Epithelial cell of proximal tubule (primary cell): ENCODE data around the gene LSM5. TPM values are rescaled to one million over a fixed set of nuclear protein-coding genes. Genes with fewer than 3 reads are reported as not detected.
"Not testable (repeated sequence)": the region's sequence is repeated elsewhere in the genome, so short reads cannot be mapped to it uniquely, and the experiment has no call there.

Experiments used
- DNase-seq: peaks from one replicate; pipeline ENCODE4 v3.0.0-alpha.2; 2011; ENCODE audit warnings: low read depth
- H3K4me3 ChIP-seq: 2 replicates; pipeline ENCODE4 v1.5.1; 2011; ENCODE audit warnings: low read depth, mild to moderate bottlenecking, low read length
- total RNA-seq: library from RNA; depleted of rRNA; stranded (reverse); fragments of >200 nt; gene quantifications from 2 replicates; pipeline ENCODE4 v1.2.3, GENCODE V29; 2015
- TF ChIP-seq, protein P1 (sequence below): conservative IDR thresholded peaks from 2 replicates; pipeline ENCODE4 v1.5.1; 2012; ENCODE audit warnings: low read depth, mild to moderate bottlenecking, low read length

The LSM5 gene
- total RNA-seq, 1 donor from 2014 or later: 41.1 TPM

DNA sequence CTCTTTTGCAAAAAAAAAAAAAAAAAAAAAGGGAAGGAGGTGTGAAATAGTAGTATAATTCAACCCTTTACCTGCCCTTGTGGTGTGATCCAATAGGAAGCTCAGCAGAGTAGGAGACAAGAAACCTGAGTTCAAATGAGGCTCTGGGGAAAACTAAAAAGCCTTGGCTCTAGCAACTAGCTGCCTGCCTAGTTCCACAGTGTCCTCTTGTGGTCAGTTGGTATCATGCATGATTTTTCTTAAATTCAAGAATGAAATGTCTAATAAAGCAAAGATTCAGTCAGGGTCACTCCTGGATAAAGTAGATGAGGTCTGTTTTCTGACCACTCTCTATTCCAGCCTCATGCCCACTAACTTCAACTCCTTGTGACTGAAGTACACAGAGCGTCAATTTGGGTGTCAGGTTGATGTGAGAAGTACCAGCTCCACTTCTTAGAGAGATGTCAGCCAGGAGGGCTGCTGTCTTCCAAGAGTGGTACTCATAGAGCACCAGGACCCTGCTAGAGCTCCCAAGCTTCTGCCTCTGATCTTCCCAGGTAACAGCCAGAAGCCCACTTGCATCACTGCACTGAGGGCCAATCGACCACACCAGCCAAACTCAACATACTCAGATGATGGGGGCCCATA is 10.5 kb downstream of the LSM5 start:
- DNase-seq: no peak
- TF ChIP-seq, protein P1, sequence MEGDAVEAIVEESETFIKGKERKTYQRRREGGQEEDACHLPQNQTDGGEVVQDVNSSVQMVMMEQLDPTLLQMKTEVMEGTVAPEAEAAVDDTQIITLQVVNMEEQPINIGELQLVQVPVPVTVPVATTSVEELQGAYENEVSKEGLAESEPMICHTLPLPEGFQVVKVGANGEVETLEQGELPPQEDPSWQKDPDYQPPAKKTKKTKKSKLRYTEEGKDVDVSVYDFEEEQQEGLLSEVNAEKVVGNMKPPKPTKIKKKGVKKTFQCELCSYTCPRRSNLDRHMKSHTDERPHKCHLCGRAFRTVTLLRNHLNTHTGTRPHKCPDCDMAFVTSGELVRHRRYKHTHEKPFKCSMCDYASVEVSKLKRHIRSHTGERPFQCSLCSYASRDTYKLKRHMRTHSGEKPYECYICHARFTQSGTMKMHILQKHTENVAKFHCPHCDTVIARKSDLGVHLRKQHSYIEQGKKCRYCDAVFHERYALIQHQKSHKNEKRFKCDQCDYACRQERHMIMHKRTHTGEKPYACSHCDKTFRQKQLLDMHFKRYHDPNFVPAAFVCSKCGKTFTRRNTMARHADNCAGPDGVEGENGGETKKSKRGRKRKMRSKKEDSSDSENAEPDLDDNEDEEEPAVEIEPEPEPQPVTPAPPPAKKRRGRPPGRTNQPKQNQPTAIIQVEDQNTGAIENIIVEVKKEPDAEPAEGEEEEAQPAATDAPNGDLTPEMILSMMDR: peak; percentile 98
- no peak overlapping the region for H3K4me3 ChIP-seq

DNA sequence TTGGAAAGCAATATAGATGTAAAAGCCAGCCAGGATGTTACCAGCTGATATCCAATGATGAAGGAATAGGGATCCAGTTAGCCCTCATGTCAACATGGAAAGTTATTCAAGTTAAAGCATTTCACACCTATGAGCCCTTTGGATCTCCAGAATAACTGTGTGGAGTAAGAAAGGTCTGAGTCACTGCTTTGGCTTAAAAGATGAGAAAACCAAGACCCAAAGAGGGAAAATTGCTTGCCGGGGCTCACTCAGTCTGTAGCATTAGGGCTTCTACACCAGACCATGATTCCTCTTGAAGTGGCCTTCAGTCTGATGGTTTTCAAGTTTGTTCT is 12.6 kb downstream of the LSM5 start:
- no peak for DNase-seq
- TF ChIP-seq, protein P1: no peak
- no peak overlapping the region for H3K4me3 ChIP-seq

DNA sequence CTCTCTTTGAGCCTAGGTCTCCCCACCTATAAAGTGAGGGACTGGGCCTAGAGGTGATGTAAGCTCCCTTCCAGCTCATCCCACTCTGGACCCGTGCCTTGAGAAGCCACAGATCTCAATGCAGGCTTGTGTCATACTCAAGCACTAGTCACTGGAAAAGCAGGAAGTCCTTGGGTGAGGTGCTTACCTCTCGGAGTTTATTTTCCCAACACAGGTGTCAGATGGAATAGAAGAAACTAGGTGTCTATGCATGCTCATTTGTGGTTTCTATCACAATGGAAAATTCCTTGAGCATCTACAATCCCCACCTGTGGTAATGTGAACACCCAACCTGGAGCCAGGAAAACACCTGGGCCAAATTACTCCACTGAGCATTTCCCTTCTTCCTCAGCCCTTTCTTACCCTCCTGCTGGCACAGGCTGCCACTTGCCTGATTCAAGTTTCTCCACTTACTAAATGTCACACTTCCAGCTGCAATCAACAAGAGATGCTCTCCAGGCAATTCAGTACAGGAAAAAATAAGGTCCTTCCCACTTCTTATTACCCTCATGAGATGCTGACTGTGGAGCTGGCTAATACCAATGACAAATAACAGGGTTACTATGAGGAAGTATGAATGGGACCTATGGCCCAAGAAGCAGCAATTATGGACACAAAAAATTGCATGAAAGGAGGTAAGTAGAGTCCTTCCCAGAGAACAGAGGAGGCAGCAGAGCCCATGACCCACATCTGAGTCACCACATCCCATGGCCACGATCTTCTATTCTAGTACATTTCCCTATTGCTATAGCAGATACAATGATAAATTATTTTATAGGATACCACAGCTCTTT is 13.1 kb downstream of the LSM5 start:
- DNase-seq: no peak
- H3K4me3 ChIP-seq: no peak overlapping the region
- TF ChIP-seq, protein P1: no peak

DNA sequence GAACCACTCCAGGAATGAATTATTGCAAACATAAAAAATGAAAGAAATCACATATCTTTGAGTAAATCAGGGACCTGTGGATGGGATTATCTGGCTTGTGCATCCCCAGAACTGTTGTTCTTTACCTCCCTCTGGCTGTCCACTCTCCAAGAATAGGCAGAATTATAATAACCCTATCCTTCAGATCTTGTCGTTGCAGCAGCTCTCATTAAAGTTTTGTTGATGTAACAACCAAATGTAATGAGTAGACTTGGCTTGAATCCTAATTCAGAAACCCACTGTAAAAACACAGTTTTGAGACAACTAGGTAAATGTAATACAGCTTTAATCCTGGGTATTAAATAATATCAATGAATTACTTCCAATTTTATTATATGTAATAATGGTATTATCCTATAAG is 16.2 kb downstream of the LSM5 start:
- DNase-seq: no peak
- no peak overlapping the region for H3K4me3 ChIP-seq
- TF ChIP-seq, protein P1: no peak

DNA sequence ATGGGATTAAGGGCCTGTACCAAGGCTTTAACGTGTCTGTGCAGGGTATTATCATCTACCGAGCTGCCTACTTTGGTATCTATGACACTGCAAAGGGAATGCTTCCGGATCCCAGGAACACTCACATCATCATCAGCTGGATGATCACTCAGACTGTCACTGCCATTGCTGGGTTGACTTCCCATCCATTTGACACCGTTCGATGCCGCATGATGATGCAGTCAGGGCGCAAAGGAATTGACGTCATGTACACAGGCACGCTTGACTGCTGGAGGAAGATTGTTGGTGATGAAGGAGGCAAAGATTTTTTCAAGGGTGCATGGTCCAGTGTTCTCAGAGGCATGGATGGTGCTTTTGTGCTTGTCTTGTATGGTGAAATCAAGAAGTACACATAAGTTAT is 18.2 kb downstream of the LSM5 start:
- H3K4me3 ChIP-seq: no peak overlapping the region
- TF ChIP-seq, protein P1: no peak
- no peak for DNase-seq

DNA sequence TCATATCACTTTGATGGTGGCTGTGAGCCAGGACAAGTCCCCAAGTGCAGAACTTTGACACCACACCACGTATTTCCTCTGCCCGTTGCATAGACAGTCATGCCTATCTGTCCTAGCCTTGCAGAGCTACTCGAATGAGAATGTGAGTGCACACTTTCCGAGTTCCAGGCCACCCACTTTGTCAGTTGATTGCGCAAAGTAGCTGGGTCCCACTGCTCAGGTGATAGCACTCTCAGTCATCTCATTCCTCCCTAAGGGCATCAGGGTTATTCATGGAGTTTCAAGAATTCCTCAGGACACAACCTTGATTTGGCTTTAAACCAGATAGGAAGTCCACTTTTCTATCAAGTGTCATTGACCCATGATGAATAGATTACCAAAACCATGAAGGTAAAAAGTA is 19.3 kb downstream of the LSM5 start:
- TF ChIP-seq, protein P1: no peak
- no peak for DNase-seq
- no peak overlapping the region for H3K4me3 ChIP-seq

DNA sequence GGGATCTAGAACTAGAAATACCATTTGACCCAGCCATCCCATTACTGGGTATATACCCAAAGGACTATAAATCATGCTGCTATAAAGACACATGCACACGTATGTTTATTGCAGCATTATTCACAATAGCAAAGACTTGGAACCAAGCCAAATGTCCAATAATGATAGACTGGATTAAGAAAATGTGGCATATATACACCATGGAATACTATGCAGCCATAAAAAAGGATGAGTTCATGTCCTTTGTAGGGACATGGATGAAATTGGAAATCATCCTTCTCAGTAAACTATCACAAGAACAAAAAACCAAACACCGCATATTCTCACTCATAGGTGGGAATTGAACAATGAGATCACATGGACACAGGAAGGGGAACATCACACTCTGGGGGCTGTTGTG is 20.2 kb downstream of the LSM5 start:
- not testable (repeated sequence) for DNase-seq, H3K4me3 ChIP-seq

DNA sequence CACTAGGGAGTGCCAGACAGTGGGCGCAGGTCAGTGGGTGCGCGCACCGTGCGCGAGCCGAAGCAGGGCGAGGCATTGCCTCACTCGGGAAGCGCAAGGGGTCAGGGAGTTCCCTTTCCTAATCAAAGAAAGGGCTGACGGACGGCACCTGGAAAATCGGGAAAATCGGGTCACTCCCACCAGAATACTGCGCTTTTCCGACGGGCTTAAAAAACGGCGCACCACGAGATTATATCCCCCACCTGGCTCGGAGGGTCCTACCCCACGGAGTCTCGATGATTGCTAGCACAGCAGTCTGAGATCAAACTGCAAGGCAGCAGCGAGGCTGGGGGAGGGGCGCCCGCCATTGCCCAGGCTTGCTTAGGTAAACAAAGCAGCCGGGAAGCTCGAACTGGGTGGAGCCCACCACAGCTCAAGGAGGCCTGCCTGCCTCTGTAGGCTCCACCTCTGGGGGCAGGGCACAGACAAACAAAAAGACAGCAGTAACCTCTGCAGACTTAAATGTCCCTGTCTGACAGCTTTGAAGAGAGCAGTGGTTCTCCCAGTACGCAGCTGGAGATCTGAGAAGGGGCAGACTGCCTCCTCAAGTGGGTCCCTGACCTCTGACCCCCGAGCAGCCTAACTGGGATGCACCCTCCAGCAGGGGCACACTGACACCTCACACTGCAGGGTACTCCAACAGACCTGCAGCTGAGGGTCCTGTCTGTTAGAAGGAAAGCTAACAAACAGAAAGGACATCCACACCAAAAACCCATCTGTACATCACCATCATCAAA is 25.4 kb downstream of the LSM5 start:
- H3K4me3 ChIP-seq: not testable (repeated sequence)

More for the DNA sequence above, 25.4 kb downstream of the LSM5 start:
- DNase-seq: not testable (repeated sequence)
